NT2/D1 (cell line): ENCODE data around the gene TP53I11.

Experiments used
- SUZ12 ChIP-seq: IDR thresholded peaks from 2 replicates; pipeline ENCODE4 v1.6.1; 2011; ENCODE audit not compliant: insufficient read length, insufficient read depth; ENCODE audit errors: extremely low read depth
- YY1 ChIP-seq: IDR thresholded peaks from 2 replicates; pipeline ENCODE4 v1.6.1; 2011; ENCODE audit not compliant: insufficient read length, insufficient read depth
- ZNF274 ChIP-seq: IDR thresholded peaks from 2 replicates; pipeline ENCODE4 v1.6.1; 2011; ENCODE audit warnings: mild to moderate bottlenecking, low read depth, low read length

GRCh38 chr11:44939673-44940395 is 10.8 kb downstream of the TP53I11 start:
- TF ChIP-seq YY1 (no peak), ZNF274 (no peak), SUZ12 (no peak)
